ENCODE results near the gene EEIG1.

DNA sequence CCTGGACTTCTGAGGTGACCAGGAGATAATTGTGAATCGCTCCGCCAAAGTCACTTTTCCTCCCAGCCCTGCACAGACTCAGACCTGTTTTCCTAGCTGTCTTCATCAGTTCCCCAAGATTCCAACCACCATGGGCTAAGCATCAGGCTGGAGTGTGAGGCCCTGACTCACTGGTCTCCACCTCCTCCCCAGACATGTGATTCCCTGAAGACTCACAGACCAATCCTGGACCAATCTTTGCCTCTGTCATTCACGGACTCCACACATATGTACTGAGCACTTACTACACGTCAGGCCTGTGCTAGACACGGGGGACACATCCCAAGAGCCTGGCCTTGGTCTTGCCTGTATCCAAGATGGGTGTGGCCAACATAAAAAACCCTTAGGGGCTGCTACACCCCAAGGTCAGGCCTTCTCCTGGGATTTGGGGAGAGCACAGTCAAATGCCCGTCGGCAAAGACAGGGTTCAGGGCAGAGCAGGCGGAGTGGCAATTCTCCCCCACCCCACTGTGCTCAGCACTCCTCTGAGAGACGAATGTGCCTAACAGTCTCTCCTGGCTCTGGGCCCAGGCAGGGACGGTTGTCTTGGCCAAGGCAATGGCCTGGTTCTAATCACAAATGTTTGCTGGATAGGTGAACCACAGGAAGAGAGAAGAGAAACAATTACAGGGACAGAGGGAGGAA, 11.9 kb downstream of the EEIG1 start:
- TF ChIP-seq TCF7L2 (IDR thresholded peaks at IDR 0.05; ENCODE audit: borderline replicate concordance, low read depth, low read length): no peak
- TF ChIP-seq HOXD13 (CRISPR knock-in tag; IDR thresholded peaks at IDR 0.05; ENCODE audit: borderline replicate concordance): no peak
- TF ChIP-seq, protein P1, sequence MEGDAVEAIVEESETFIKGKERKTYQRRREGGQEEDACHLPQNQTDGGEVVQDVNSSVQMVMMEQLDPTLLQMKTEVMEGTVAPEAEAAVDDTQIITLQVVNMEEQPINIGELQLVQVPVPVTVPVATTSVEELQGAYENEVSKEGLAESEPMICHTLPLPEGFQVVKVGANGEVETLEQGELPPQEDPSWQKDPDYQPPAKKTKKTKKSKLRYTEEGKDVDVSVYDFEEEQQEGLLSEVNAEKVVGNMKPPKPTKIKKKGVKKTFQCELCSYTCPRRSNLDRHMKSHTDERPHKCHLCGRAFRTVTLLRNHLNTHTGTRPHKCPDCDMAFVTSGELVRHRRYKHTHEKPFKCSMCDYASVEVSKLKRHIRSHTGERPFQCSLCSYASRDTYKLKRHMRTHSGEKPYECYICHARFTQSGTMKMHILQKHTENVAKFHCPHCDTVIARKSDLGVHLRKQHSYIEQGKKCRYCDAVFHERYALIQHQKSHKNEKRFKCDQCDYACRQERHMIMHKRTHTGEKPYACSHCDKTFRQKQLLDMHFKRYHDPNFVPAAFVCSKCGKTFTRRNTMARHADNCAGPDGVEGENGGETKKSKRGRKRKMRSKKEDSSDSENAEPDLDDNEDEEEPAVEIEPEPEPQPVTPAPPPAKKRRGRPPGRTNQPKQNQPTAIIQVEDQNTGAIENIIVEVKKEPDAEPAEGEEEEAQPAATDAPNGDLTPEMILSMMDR (tag by site-specific recombination; IDR thresholded peaks at IDR 0.05): no peak
- TF ChIP-seq ZNF785 (tag by site-specific recombination; IDR thresholded peaks at IDR 0.05): no peak
- TF ChIP-seq ZNF341 (tag by site-specific recombination; IDR thresholded peaks at IDR 0.05; ENCODE audit: low read depth): no peak
- TF ChIP-seq ZNF510 (tag by site-specific recombination; IDR thresholded peaks at IDR 0.05; ENCODE audit: insufficient replicate concordance): no peak
- TF ChIP-seq, protein P2, sequence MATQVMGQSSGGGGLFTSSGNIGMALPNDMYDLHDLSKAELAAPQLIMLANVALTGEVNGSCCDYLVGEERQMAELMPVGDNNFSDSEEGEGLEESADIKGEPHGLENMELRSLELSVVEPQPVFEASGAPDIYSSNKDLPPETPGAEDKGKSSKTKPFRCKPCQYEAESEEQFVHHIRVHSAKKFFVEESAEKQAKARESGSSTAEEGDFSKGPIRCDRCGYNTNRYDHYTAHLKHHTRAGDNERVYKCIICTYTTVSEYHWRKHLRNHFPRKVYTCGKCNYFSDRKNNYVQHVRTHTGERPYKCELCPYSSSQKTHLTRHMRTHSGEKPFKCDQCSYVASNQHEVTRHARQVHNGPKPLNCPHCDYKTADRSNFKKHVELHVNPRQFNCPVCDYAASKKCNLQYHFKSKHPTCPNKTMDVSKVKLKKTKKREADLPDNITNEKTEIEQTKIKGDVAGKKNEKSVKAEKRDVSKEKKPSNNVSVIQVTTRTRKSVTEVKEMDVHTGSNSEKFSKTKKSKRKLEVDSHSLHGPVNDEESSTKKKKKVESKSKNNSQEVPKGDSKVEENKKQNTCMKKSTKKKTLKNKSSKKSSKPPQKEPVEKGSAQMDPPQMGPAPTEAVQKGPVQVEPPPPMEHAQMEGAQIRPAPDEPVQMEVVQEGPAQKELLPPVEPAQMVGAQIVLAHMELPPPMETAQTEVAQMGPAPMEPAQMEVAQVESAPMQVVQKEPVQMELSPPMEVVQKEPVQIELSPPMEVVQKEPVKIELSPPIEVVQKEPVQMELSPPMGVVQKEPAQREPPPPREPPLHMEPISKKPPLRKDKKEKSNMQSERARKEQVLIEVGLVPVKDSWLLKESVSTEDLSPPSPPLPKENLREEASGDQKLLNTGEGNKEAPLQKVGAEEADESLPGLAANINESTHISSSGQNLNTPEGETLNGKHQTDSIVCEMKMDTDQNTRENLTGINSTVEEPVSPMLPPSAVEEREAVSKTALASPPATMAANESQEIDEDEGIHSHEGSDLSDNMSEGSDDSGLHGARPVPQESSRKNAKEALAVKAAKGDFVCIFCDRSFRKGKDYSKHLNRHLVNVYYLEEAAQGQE (tag by site-specific recombination; IDR thresholded peaks at IDR 0.05): no peak
- TF ChIP-seq, protein P3, sequence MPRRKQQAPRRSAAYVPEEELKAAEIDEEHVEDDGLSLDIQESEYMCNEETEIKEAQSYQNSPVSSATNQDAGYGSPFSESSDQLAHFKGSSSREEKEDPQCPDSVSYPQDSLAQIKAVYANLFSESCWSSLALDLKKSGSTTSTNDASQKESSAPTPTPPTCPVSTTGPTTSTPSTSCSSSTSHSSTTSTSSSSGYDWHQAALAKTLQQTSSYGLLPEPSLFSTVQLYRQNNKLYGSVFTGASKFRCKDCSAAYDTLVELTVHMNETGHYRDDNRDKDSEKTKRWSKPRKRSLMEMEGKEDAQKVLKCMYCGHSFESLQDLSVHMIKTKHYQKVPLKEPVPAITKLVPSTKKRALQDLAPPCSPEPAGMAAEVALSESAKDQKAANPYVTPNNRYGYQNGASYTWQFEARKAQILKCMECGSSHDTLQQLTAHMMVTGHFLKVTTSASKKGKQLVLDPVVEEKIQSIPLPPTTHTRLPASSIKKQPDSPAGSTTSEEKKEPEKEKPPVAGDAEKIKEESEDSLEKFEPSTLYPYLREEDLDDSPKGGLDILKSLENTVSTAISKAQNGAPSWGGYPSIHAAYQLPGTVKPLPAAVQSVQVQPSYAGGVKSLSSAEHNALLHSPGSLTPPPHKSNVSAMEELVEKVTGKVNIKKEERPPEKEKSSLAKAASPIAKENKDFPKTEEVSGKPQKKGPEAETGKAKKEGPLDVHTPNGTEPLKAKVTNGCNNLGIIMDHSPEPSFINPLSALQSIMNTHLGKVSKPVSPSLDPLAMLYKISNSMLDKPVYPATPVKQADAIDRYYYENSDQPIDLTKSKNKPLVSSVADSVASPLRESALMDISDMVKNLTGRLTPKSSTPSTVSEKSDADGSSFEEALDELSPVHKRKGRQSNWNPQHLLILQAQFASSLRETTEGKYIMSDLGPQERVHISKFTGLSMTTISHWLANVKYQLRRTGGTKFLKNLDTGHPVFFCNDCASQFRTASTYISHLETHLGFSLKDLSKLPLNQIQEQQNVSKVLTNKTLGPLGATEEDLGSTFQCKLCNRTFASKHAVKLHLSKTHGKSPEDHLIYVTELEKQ (tag by site-specific recombination; IDR thresholded peaks at IDR 0.05; ENCODE audit: borderline replicate concordance): no peak
- TF ChIP-seq ZNF561 (tag by site-specific recombination; IDR thresholded peaks at IDR 0.05; ENCODE audit: borderline replicate concordance): no peak
- no peak for TF ChIP-seq ZFP37 (tag by site-specific recombination; IDR thresholded peaks at IDR 0.05)

Measured in HEK293 (cell line).